Measurements from ENCODE around the gene QSOX2.

Gene QSOX2

DNA sequence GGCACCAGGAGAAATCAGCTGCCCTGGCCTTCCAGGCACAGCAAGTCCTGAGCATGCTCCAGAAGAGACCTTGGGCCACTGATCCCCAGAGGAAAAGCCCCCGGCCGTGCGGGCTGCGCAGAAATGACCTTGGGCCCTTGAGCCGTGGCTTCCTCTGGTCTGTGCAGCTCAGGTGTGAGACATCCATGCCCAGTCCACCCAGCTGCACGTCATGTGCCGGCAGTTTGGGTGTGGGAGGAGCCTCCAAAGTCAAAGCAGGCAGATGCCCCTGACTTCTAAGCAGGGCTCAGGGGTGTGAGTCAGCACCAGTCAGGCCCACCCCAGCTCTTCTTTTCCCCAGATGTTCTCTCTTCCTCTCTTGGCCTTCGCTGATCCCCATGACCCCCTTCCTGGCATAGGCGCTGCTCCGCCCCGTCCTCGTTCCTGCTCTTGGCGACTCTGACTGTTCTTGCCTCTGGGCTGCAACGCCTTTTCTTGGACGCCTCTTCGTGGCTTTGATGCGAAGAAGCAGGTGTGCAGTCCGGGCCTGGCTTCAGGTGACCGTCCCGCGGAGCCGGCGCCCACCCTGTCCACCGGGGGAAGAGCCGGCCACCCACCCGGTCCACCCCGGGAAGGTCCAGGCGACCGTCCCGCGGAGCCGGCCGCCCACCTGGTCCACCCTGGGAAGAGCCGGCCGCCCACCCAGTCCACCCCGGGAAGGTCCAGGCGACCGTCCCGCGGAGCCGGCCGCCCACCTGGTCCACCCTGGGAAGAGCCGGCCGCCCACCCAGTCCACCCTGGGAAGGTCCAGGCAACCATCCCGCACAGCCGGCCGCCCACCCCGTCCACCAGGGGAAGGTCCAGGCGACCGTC lies 5.9 kb upstream of the QSOX2 start:
- DNase-seq (ENCODE audit: low spot score): no peak

DNA sequence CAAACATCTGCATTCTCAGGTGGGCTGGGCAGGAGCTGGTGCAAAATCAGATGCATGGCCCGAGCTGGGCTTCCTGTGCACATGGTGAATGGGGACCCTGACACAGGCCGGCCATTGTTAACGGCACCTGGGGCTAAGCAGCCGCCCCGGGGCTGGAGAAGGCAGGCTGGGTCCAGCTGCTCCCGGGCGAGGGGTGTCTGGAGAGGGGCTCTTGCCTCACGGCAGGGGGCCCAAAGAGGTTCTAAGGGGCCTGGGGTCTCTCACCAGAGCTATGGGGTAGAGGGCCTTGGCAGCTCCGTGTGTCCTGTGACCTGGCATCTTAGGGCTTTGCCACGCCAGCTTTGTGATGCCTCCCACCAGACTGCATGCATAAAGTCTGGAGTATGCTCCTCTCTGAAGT lies 5.1 kb upstream of the QSOX2 start:
- DNase-seq (ENCODE audit: low spot score): no peak

DNA sequence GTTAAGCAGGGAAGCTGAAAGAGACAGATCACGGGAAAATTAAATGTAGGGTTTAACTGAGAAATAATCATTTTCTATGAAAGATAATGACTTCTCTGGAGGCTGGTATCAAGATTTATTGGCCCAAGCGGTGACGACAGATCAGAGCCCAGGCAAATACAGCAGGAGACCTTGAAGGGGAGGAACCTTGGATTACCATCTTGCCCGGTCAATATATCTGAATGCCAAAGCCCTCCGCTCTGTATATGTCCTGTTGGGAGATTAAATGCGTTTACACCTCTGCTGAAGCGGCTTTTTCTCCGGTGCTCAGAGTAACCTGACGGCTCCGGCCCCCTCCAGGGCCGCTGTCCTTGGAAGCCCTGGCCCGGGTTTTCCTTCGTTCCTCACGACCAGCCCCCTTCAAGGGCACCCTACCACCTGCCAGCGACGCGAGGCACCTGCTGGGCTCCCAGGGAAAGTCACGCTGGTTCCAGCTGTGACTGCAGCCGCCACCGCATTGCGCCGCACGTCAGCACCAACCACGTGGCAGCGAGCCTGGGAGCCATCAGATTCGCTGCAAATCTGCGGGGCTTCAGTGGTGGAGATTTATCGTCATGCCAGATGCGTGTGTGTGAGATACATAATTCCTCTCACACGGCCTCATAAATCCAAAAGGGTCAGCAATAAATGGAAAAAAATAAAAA lies 4.4 kb upstream of the QSOX2 start:
- DNase-seq (ENCODE audit: low spot score): no peak

DNA sequence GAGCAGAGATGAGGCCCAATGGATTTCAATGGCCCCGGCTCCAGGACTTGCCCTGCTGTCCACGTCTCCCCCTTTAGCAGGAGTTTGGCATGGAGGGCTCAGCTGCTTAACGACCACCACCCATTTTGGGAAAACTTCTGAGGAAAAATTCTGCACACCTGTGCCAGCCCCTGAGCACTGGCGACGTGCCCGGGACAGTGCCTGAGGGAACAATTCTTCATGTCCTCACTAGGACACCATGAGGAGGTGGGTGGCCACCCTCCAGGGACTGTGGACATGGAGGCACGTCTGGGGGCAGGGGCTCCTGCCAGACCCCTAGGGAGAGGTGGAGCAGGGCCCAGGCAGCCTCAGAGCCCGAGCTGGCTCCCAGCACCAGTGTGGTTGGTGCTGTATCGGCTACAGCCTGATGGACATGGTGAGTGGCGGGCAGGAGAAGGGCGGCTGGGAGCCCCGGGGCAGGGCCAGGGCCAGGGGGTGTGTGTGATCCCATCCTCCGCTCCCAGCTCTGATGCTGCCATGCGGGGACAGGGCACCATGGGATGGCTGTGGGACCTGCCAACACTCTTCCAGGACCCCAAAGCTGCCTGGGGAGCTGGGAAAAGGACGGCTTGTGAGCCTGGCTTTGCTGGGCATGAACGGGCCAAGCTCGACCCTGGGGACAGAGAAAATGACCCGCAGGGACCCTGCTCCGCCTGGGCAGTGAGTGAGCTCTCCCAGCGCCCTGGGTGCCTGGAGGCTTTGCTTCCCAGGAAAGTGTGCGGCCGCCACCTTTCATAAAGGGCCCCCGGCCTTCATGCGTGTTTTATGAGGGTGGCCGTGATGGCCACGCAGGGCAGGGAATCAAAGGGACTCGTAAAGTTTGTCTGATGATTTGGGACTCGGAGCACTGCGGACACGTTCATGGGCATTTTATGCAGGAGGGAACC lies 3.6 kb upstream of the QSOX2 start:
- DNase-seq (ENCODE audit: low spot score): no peak

DNA sequence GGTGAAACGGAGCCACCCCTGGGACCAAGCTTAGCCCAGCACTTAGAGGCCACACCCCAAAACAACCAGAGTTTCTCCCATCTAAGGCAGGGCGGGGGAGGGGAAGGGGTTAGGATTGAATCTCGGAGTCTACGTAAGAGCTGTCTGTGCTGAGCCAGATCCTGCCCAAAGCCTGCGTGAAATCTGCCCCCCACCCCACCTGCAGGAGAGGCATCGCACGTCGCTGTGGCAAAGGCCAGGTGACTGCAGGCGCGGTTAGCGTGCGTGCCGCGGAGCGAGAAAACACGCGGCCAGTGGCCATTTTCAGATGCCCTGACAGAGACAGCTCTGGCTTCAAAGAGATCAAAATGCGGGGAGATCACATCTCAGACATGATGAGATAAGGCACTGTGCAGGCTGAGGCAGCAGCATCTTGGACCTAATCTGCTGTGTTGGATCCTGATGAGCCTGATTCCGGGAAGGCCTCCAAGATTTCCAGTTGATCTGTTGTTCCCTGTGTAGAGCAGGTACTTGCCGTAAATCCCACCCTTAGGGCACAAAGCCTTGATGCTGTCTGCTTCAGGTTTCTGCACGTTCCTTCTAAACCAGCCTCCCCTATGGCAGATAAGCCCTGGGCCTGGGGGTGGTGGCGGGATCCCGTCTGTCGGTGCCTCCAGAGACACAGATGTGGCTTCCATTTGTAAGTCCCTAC lies 2.5 kb upstream of the QSOX2 start:
- no peak for DNase-seq (ENCODE audit: low spot score)

DNA sequence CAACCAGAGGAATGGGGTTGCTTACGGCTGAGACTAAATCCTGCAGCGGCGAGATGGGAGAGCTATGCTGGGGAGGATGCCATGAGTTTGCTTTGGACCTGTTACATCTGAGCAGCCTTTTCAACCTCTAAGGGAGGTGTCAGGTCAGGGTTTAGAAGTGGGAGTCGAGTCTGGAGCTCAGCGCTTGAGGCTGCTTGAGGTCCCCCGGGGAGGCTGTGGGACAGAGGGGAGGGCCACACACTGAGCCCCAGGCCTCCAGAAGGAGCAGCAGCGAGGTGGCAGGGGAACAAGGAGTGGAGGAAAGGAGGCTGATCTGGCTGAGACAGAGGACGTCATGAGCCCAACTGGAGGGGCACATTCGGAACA lies 1.9 kb upstream of the QSOX2 start:
- no peak for DNase-seq (ENCODE audit: low spot score)

DNA sequence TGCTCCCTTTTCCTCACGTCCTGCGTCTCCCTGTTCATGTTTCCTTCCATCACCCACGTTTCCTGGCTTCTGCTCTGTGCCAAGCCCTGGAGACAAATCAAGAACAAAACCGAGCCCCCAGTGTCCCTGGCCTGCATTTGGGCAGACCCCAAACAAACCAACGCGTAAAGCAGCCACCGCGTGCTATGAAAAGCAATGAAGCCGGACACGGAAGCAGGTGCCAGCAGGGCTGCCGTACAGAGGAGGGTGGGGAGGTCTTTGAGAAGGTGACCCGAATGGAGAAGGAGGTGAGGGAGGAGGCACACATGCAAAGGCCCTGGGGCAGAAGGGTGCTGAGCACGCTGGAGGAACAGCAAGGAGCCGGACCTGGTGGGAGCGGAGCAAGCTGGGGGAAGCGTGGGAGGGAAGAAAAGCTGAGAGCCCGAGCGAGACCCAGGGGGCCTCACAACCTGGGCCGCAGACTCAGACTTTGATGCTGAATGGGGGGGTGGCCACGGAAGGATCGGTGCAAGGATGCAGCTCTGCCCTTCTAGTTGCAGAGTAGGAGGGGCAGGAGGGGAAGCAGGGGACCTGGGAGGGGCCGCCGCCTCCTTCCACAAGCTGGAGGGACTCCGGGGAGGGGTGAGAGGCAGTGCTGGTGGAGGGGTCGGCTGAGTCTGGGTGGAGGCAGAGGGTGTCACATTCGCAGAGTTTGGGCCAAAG lies 1.4 kb upstream of the QSOX2 start:
- DNase-seq (ENCODE audit: low spot score): no peak

DNA sequence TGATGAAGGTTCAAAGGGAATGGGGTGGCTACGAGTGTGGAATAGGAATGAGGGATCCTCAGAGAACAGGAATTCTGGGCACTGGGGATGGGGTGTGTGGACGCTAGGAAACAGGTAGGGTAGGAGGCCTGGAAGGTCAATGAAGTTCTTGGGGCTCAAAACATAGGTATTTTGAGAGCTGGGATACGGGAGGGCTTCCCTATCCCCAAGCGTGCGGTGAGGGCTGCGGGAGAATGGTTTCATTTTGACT lies 718 bp downstream of the QSOX2 start:
- DNase-seq (ENCODE audit: low spot score): no peak

DNA sequence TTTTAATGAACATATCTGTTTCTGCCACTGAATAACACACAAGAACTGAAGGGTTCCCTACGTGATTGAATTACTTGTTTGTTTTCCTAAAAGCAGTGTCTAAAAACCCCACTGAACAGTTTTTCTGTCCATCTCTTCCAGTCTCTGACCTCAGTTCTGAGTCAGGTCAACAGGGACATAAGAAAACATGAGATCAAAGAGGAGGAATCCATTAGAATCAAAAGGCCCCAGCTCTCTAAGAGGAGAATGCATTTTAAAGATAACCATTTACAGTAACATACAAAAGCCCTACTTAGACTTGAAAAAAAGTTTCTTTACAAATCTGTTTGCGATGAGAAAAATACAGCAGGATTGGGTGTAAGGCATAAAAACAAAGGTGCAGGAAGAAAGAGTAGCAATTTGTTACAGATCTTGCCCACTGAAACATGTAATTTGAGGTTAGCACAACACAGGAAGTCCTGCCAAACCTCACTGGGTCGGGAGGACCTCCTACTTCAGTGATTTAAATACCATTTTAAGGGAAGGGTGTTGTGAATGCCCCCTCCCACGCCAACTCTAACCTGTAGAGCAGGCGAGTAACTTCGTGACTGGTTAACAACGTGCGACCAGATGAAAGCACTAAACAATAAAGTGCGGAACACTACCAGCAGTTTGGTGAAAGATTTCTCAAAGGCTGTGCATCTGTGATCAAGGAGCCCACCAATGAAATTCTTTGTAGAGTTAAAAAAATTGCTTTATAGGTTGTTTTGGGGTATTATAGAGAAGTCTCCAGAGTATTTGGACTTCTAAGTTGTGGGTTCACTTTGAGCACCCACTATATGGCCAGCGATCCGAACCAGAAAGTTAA lies 1.3 kb downstream of the QSOX2 start:
- no peak for DNase-seq (ENCODE audit: low spot score)

DNA sequence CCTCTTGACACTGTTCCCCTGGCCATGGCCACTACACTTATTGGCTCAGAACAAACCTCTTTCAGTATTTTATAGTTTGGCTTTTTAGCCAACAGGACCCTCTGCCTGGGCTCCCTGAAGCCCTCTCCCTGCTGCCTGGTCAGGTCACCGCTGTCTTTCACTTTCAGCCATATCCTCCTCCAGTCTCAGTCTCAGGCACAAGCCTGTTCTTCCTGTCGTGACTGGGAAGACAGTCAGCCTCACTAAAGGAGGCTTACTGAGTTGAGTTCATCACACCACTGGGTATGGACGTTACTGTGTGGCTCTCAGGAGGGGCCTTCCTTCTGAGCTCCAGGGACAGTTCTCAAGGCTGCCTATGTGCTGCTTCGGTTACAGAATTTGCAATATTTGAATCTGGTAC lies 2.0 kb downstream of the QSOX2 start:
- DNase-seq (ENCODE audit: low spot score): no peak

DNA sequence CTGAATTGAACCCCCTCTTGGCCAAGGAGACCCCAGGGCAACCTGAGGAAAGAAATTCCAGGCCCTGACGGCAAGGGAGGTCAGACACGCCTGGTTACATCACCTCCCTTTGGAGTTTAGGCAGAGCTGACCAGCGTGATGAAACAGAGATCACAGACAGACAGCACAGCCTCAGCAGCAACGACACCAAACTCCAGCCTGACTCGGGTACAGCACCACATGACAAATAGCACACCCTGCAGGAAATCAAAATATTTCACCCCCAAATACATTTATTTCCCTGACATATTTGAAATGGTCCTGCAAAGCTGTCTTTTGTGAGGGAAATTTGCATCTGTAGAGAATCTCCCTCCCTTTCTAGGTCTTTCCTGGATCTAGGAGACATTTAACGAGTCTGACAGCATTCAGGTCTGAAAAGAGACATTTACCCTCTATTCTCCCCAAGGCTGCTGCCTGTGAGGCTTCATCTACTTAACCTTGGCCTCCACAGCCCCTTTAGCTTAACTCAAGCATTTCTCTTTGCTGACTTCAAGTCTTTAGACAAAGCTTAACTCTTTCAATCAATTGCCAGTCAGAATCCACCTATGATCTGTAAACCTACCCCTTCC lies 2.6 kb downstream of the QSOX2 start:
- no peak for DNase-seq (ENCODE audit: low spot score)

DNA sequence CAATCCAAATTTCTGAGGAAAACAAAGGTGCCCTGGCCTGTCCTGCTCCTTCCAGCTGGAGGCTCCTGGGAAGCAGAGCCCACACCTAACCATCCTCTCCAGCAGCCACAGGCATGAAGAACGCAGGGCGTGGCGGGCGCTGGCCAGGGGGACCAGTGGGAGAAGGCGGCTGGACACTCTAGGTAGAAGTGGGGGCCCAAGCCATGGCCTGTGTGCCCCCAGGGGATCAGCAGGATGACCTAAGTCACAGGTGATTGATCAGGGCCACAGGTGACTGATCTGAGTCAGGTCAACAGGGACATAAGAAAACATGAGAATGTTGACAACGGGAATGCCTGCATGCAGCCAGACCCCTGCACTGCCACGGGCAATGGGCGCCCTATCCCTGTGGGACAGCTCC lies 3.4 kb downstream of the QSOX2 start:
- no peak for DNase-seq (ENCODE audit: low spot score)

DNA sequence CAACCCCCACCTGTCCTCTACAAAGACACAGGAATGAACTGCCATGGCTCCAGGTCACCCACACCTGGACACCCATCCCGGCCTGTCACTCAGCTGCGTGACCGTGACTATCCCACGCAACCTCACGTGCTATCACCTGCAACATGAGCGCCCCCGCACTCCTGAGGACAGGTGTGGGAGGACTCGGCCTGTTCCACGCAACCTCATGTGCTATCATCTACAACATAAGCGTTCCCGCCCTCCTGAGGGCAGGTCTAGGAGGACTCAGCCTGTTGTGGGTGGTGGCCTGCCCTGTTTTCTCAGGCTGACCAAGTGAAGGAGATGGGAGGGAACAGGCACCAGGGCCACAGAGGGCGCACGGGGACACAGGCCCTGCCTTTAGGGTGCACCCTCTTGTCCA lies 4.1 kb downstream of the QSOX2 start:
- DNase-seq (ENCODE audit: low spot score): no peak

DNA sequence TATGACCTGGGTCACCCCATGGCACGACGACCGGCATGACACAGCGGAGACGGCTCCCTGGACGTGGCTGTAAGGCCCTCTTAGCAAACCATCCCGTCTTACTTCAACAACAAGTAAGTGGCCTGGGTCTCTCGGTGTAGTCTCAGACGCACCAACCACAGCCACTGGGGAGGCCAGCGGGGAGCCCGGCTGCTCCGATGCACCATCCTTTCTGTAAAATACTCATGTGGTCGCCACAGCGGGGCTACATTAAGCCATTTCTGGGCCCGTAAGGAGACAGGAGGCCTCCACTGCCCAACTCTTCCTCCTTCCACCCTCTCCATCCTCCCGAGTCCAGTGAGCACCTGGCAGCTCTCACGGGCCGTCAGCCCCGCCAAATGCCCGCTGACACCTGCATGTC lies 4.7 kb downstream of the QSOX2 start:
- DNase-seq (ENCODE audit: low spot score): no peak

DNA sequence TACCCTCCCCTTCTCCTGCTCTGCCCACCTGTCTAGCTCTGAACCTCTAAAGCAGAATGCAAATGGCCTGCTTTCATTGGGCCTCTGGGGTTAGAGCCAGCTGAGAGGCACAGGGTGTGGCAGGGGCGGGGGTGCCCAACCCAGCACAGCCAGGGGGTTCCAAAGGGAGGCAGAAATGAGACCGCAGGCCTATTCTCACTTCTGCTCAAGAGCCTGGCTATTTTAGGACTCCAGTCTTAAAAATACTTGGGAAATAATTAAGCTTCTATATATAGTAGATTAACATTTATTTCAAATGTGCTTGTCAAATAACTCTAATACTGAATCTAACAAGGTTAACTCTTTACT lies 5.7 kb downstream of the QSOX2 start:
- DNase-seq (ENCODE audit: low spot score): no peak

DNA sequence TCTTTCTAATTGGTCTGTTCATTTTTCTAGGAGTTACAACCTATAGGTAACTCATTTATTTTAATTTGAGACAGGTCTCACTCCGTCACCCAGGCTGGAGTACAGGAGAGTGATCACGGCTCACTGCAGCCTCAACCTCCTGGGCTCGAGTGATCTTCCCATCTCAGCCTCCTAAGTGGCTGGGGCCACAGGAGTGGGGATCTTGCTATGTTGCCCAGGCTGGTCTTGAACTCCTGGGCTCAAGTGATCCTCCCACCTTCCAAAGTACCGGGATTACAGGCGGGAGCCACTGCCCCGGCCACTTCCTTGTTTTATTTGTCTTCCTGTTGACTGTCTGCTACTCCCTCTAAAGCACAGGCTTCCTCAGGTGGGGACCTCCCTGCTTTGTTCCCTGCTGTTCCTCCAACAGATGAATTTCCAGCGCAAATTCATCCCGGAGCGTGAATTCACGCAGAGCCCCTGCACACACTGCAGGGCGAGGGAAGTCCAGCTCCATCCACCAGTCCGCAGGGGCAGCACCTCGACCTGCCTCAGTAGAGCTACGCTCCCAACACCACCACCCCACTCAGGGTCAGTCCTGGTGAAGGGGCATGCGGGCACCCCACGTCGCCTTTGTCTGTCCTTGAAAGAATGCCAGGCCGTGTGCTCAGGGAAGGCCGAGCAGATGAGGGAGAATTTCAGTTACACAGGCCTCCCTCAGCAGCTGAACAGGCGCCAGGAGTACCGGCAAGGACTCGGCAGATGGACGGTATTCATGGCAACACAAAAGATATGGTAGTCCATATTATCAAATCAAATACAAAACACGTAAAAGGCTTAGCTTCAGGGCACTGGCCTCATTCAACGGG lies 6.3 kb downstream of the QSOX2 start:
- DNase-seq (ENCODE audit: low spot score): no peak

DNA sequence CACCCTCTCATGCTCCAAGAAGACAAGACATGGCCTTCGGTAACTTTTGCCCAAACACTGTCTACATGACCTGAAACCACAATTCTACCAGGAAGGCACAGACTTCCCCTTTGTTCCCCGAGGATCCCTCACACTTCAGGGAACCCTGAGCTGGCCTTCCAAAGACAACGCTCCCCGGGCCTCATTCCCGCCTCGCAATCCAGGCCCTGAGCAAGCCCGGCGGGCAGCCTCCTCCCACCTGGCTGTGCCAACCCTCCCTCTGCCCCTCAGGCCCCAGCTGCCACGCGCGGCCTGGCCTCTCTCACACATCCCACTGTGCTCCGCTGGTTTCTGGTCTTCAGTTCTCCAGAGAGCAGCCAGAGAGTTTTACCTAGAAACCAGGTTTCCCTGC lies 7.3 kb downstream of the QSOX2 start:
- no peak for DNase-seq (ENCODE audit: low spot score)

DNA sequence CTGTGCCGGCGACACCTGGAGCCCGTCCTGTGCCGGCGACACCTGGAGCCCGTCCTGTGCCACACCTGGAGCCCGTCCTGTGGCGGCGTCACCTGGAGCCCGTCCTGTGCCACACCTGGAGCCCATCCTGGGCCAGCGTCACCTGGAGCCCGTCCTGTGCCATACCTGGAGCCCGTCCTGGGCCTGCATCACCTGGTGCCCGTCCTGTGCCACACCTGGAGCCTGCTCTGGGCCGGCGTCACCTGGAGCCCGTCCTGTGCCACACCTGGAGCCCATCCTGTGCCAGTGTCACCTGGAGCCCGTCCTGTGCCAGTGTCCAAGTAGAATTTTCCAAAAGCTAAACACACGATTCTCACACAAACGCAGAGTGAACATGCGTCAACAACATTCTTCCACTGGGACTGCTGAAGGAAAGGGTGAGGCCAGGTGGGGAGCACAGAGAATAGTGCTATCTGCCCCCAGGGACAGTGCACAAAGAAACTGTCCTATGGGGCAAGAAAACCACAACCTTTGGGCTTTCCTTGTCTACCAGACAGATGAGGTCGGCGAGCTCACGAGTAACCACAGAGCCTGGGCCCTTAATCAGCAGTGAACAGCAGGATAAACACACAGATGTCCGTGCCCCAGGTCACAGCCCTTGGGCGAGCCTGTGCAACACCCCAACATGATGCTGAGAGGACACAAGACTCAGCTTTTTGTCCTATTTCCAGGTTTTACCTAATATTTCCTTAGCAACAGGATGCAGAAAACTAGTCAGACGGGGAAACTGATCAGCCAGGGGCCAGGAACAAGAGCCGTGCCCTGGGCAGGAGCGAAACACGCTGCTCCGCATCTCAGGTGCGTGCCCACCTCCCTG lies 7.9 kb downstream of the QSOX2 start:
- no peak for DNase-seq (ENCODE audit: low spot score)

Data from HuH-7.5 (cell line).